Measurements from ENCODE around the gene MAPRE2.

MAPRE2 gene

DNA sequence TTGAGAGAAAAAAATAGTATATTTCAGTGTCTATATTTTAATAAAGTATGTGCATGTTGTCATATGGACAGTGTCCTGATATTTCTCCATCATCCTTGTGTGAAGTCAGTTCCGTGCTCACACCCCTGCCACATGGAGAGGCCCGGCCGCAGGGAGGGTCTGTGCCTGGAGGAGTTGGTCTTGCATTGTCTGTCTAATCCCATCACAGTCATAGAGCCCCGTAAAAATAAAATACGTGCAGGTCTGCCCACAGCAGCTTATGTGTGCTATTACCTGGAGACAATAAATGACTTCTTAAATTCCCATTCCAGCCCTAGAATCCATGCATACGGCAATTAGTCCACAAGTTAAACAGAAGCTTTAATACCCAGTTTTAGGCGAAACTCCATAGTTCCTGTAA is 20.1 kb downstream of the MAPRE2 start:
- H2AFZ ChIP-seq (ENCODE audit: low read depth, low read length), result no peak overlapping the region
- no peak for TF ChIP-seq EZH2phosphoT487 (IDR thresholded peaks at IDR 0.05; ENCODE audit: low read depth)
- TF ChIP-seq, protein P1, sequence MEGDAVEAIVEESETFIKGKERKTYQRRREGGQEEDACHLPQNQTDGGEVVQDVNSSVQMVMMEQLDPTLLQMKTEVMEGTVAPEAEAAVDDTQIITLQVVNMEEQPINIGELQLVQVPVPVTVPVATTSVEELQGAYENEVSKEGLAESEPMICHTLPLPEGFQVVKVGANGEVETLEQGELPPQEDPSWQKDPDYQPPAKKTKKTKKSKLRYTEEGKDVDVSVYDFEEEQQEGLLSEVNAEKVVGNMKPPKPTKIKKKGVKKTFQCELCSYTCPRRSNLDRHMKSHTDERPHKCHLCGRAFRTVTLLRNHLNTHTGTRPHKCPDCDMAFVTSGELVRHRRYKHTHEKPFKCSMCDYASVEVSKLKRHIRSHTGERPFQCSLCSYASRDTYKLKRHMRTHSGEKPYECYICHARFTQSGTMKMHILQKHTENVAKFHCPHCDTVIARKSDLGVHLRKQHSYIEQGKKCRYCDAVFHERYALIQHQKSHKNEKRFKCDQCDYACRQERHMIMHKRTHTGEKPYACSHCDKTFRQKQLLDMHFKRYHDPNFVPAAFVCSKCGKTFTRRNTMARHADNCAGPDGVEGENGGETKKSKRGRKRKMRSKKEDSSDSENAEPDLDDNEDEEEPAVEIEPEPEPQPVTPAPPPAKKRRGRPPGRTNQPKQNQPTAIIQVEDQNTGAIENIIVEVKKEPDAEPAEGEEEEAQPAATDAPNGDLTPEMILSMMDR (IDR thresholded peaks at IDR 0.05; ENCODE audit: low read depth, low read length), result no peak
- H3K4me3 ChIP-seq (ENCODE audit: low read length), result no peak overlapping the region
- H3K9ac ChIP-seq (ENCODE audit: low read length), result no peak overlapping the region
- H4K20me1 ChIP-seq (ENCODE audit: insufficient read depth, low read length), result peaks cover 89% of the 10 kb centered on the region
- H3K36me3 ChIP-seq (replicated peaks; ENCODE audit: low read depth, low read length), result peaks cover 2% of the 10 kb centered on the region
- H3K9me3 ChIP-seq (ENCODE audit: insufficient read depth, low read length), result no peaks in the 10 kb centered on the region
- no peaks in the 10 kb centered on the region for H3K4me1 ChIP-seq (ENCODE audit: low read length)
- H3K4me2 ChIP-seq (ENCODE audit: low read length), result no peak overlapping the region
- no peaks in the 10 kb centered on the region for H3K27me3 ChIP-seq (ENCODE audit: low read depth, low read length)
- H3K27ac ChIP-seq (ENCODE audit: low read length), result no peak overlapping the region
- H3K79me2 ChIP-seq (ENCODE audit: low read length), result peaks cover 96% of the 10 kb centered on the region

DNA sequence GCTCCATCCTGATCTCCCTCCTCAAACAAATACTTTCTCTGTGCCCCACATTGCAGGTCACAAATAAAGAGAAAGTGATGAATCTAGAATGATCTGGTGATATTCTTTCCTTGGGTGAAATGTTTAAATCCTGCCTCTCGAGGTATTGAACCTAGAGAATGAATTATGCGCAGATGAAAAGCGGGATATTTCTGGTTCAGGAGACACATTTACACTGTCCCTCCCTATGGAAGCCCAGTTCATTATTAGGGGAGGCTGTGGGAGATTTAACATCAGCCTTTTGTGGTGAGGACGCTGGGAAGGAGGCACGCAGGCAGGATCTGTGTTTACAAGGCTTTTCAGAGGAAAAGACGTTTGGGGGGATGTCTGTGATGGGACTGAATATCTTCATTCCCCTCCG is 20.6 kb downstream of the MAPRE2 start:
- Histone ChIP-seq H3K4me2 (ENCODE audit: low read length) (no peak overlapping the region), H3K27me3 (ENCODE audit: low read depth, low read length) (no peaks in the 10 kb centered on the region), H3K79me2 (ENCODE audit: low read length) (peaks cover 96% of the 10 kb centered on the region), H3K9me3 (ENCODE audit: insufficient read depth, low read length) (no peaks in the 10 kb centered on the region), H3K9ac (ENCODE audit: low read length) (no peak overlapping the region), H3K36me3 (replicated peaks; ENCODE audit: low read depth, low read length) (peaks cover 2% of the 10 kb centered on the region), H2AFZ (ENCODE audit: low read depth, low read length) (no peak overlapping the region), H4K20me1 (ENCODE audit: insufficient read depth, low read length) (peaks cover 89% of the 10 kb centered on the region), H3K27ac (ENCODE audit: low read length) (no peak overlapping the region), H3K4me1 (ENCODE audit: low read length) (no peaks in the 10 kb centered on the region), H3K4me3 (ENCODE audit: low read length) (no peak overlapping the region)
- TF ChIP-seq, protein P1 (IDR thresholded peaks at IDR 0.05; ENCODE audit: low read depth, low read length), result no peak
- TF ChIP-seq EZH2phosphoT487 (IDR thresholded peaks at IDR 0.05; ENCODE audit: low read depth), result no peak

DNA sequence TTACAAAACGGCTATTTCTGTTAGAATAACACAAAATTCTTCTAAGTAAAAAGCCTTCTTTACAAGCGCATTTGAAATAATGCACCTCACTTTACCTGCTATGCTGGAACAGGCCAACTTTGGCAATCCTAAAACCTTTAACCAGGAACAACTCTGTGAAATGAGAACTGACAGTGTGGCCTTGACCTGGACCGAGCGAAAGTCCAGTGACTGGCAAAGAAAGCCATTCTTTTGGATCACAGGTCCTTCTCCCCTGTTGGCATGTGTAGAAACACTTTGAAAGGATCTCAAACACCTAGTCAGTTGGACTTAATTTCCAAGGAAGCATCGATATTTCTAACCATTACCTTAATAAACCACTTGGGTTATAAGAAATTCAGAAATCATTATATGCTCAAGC is 21.2 kb downstream of the MAPRE2 start:
- Histone ChIP-seq H3K27ac (ENCODE audit: low read length) (no peak overlapping the region), H3K36me3 (replicated peaks; ENCODE audit: low read depth, low read length) (peaks cover 5% of the 10 kb centered on the region), H2AFZ (ENCODE audit: low read depth, low read length) (no peak overlapping the region), H3K4me2 (ENCODE audit: low read length) (no peak overlapping the region), H4K20me1 (ENCODE audit: insufficient read depth, low read length) (peaks cover 89% of the 10 kb centered on the region), H3K27me3 (ENCODE audit: low read depth, low read length) (no peaks in the 10 kb centered on the region), H3K9me3 (ENCODE audit: insufficient read depth, low read length) (no peaks in the 10 kb centered on the region), H3K4me1 (ENCODE audit: low read length) (no peaks in the 10 kb centered on the region), H3K9ac (ENCODE audit: low read length) (no peak overlapping the region), H3K4me3 (ENCODE audit: low read length) (no peak overlapping the region), H3K79me2 (ENCODE audit: low read length) (peaks cover 96% of the 10 kb centered on the region)
- no peak for TF ChIP-seq EZH2phosphoT487 (IDR thresholded peaks at IDR 0.05; ENCODE audit: low read depth)
- TF ChIP-seq, protein P1 (IDR thresholded peaks at IDR 0.05; ENCODE audit: low read depth, low read length), result no peak

DNA sequence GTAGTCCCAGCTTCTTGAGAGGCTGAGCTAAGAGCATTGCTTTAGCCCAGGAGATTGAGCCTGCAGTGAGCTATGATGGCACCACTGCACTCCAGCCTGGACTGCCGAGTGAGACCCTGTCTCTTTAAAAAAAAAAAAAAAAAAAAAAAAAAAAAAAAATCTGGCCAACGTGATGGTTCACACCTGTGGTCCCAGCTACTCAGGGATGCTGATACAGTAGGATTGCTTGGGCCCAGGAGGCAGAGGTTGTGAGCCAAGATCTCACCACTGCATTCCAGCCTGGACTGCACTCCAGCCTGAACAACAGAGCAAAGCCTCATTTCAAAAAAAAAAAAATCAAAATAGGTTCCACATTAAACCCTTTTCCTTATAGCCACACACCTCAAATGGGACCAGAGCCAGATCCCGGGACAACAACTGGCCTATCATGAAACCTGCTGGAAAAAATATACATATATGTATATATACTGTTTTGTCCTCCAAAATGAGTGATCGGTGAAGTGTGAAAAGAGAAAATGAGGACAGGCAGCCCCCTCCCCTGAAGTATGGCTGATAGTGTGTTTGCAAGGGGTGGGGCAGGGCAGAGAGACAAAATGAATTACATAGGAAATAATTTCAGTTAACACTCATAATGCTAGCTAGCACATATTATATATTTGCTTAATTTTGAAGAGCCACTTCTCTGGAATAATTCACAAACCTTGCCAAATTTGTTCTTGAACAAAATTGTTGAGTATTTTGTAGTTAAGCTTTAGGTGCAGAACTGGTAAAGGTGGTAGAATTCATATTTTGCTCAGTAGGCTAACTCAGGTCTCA is 22.9 kb downstream of the MAPRE2 start:
- Histone ChIP-seq H3K27me3 (ENCODE audit: low read depth, low read length) (no peaks in the 10 kb centered on the region), H3K9ac (ENCODE audit: low read length) (no peak overlapping the region), H3K4me1 (ENCODE audit: low read length) (no peaks in the 10 kb centered on the region), H3K4me3 (ENCODE audit: low read length) (no peak overlapping the region), H3K9me3 (ENCODE audit: insufficient read depth, low read length) (no peaks in the 10 kb centered on the region), H3K27ac (ENCODE audit: low read length) (no peak overlapping the region), H3K79me2 (ENCODE audit: low read length) (peaks cover 94% of the 10 kb centered on the region), H3K4me2 (ENCODE audit: low read length) (no peak overlapping the region), H2AFZ (ENCODE audit: low read depth, low read length) (no peak overlapping the region), H3K36me3 (replicated peaks; ENCODE audit: low read depth, low read length) (peaks cover 5% of the 10 kb centered on the region), H4K20me1 (ENCODE audit: insufficient read depth, low read length) (peaks cover 88% of the 10 kb centered on the region)
- TF ChIP-seq, protein P1 (IDR thresholded peaks at IDR 0.05; ENCODE audit: low read depth, low read length), result no peak
- no peak for TF ChIP-seq EZH2phosphoT487 (IDR thresholded peaks at IDR 0.05; ENCODE audit: low read depth)
